GM10248 (cell line): ENCODE results near the gene KLHL25.
A peak's percentile ranks its signal among the peaks of the same experiment; 100 is the strongest.
"Not testable (repeated sequence)": the region's sequence is repeated elsewhere in the genome, so short reads cannot be mapped to it uniquely, and the experiment has no call there.

Experiments used
- CTCF ChIA-PET: fragments of 300-600 bp; sonication (Branson Sonifier 250); formaldehyde crosslinking; extraction: SDS; loops from one replicate; lab custom pipeline; 2021; ENCODE audit warnings: antibody characterized with exemption; lab: Yijun Ruan, JAX
- POLR2A ChIA-PET: fragments of 350-650 bp; sonication (Branson Sonifier 250); formaldehyde crosslinking; extraction: SDS; loops from one replicate; lab custom pipeline; 2020; ENCODE audit warnings: antibody characterized with exemption; lab: Yijun Ruan, JAX
- DNase-seq: peaks from one replicate; pipeline ENCODE4 v3.0.0; 2012; ENCODE audit errors: extremely low spot score
- TF ChIP-seq, protein P1 (sequence below): IDR thresholded peaks from 2 replicates; pipeline ENCODE4 v1.5.1; 2012; ENCODE audit warnings: mild to moderate bottlenecking, low read depth; ENCODE audit errors: extremely low read depth, missing control alignments, control extremely low read depth

Gene KLHL25

GRCh38 chr15:85837881-85838280, 43.2 kb upstream of the KLHL25 start:
- POLR2A ChIA-PET = interaction anchor here (0.5 kb wide), 1 partner anchor 14 kb away, joined by 6 read pairs; no protein-coding TSS in a partner anchor
- CTCF ChIA-PET = interaction anchor here (1.4 to 5.8 kb wide), 3 partner anchors 9 to 542 kb away, joined by 3 to 41 read pairs (median 5); no protein-coding TSS in a partner anchor
- DNase-seq = no peak
- TF ChIP-seq, protein P1, sequence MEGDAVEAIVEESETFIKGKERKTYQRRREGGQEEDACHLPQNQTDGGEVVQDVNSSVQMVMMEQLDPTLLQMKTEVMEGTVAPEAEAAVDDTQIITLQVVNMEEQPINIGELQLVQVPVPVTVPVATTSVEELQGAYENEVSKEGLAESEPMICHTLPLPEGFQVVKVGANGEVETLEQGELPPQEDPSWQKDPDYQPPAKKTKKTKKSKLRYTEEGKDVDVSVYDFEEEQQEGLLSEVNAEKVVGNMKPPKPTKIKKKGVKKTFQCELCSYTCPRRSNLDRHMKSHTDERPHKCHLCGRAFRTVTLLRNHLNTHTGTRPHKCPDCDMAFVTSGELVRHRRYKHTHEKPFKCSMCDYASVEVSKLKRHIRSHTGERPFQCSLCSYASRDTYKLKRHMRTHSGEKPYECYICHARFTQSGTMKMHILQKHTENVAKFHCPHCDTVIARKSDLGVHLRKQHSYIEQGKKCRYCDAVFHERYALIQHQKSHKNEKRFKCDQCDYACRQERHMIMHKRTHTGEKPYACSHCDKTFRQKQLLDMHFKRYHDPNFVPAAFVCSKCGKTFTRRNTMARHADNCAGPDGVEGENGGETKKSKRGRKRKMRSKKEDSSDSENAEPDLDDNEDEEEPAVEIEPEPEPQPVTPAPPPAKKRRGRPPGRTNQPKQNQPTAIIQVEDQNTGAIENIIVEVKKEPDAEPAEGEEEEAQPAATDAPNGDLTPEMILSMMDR = no peak

- no peak for DNase-seq
- ChIA-PET CTCF (interaction anchor here (1.7 to 5.8 kb wide), 2 partner anchors 9 to 541 kb away, joined by 5 to 41 read pairs; no protein-coding TSS in a partner anchor), POLR2A (no interaction called here)
- TF ChIP-seq, protein P1 = no peak
Observed at GRCh38 chr15:85837011-85837433, 42.3 kb upstream of the KLHL25 start.

DNA sequence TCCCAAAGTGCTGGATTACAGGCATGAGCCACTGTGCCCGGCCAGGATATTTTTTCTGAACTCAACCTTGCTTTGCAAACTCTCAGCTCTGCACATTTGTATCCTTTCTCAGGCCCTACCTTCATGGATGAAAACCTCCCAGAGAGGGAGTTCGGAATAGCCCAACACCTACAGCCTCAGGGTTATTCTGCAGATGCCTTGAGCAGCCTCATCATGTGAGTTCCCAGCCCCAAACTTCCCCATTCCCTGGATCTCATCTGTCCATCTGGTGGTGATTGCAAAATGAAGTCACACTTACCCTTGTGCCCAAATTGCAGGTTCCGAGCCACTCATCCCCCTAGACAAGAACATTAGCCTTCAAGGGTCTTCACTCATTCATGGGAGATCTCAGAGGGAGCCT, 39.9 kb upstream of the KLHL25 start:
- TF ChIP-seq, protein P1 = no peak
- CTCF ChIA-PET = interaction anchor here (1.1 to 1.4 kb wide), 2 partner anchors 13 to 349 kb away, joined by 3 to 4 read pairs; no protein-coding TSS in a partner anchor
- POLR2A ChIA-PET = interaction anchor here (0.6 kb wide), 1 partner anchor 100 kb away, joined by 11 read pairs; no protein-coding TSS in a partner anchor
- no peak for DNase-seq

DNA sequence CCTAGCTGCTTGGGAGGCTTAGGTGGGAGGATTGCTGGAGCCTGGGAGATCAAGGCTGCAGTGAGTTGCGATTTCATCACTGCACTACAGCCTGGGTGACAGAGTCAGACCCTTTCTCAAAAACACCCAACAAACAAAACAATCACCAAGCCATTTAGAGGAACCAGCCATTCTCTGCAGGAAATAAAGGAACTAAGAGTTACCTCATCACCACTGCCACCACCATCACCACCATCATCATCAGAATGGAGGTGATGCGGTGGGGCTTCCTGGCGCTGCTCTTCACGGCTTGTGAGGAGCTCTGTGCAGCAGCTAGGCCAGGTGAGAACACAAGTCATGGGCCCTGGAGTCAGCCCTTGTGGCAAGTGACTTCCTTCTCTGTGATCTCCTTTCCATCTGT, 37.7 kb upstream of the KLHL25 start:
- no peak for DNase-seq
- ChIA-PET CTCF (no interaction called here), POLR2A (no interaction called here)
- TF ChIP-seq, protein P1 = no peak

GRCh38 chr15:85831415-85832113, 36.8 kb upstream of the KLHL25 start:
- no peak for DNase-seq
- TF ChIP-seq, protein P1 = peak; percentile 30
- POLR2A ChIA-PET = no interaction called here
- CTCF ChIA-PET = interaction anchor here (0.7 to 1.7 kb wide), 3 partner anchors 14 to 102 kb away, joined by 3 read pairs; no protein-coding TSS in a partner anchor

DNA sequence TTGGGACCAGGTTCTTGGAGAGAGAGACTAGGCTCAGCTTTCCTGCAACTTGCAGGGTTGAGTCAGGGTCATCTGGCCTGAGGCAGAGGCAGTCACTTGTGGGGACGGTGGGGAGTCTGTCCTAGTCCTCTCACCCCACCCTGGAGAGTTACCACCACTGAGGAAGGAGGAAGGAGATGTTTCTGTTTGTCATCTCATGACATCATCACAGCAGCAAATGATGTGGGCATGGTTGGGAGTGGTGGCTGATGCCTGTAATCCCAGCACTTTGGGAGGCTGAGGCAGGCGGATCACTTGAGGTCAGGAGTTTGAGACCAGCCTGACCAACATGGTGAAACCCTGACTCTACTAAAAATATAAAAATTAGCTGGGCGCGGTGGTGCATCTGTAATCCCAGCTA, 35.0 kb upstream of the KLHL25 start:
- CTCF ChIA-PET = interaction anchor here (1.7 to 6.4 kb wide), 2 partner anchors 9 to 18 kb away, joined by 3 to 41 read pairs; no protein-coding TSS in a partner anchor
- POLR2A ChIA-PET, DNase-seq: not testable (repeated sequence)

DNA sequence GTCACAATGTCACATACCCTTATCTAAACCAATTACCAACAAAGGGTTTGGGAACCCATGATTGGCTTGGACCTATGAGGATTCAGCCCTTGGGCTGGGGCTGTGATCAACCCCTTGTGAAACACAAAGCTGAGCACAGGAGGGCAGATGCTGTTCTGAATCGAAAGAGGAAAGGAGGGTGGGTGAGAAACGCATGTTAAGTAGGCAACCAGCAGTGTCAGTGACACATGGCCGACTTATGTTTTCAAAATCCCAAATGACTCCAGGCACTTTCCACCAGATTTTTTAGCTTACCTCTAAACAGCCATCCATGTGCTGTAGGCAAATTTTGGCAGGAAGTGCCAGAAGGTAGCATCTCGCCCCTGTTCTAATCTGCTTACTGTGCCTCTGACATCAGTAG, 34.1 kb upstream of the KLHL25 start:
- CTCF ChIA-PET = interaction anchor here (6.4 kb wide), 1 partner anchor 10 kb away, joined by 41 read pairs; no protein-coding TSS in a partner anchor
- POLR2A ChIA-PET = no interaction called here
- TF ChIP-seq, protein P1 = no peak
- no peak for DNase-seq
